Measurements from ENCODE around the gene ADGRD1. TPM values are rescaled to one million over a fixed set of nuclear protein-coding genes. Genes with fewer than 3 reads are reported as not detected.
"Not testable (repeated sequence)": the region's sequence is repeated elsewhere in the genome, so short reads cannot be mapped to it uniquely, and the experiment has no call there.

ADGRD1 gene
- total RNA-seq, 4 donors from 2014 or later = 28.2 to 52.4 (median 41.8) TPM

DNA sequence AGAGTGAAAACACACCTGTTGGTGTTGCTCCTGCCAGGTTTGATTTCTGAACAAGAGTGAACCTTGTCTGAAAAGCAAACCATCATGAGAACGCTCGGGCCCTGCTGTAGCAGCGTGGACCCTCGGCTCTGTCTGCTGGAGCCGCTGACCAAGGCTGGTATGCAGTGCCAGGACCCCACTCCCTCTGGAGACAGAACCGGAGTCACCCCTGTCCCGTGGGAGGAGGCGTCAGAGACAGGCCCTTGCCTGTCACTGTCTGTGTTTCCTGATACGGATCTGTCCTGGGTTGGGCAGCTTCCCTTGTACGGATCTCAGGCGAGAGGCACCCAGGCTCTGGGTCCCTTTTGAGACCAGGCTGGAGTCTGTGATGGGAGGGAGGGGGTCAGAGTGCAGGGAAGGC, 111.6 kb downstream of the ADGRD1 start:
- H3K27ac ChIP-seq (replicated peaks in 1 of 4) = no peak overlapping the region
- peaks cover 21 to 42% (median 33%) of the 10 kb centered on the region in 4 donors for H3K4me1 ChIP-seq
- intact Hi-C loops (cut with DNase I) = no loop called here
- no peaks in the 10 kb centered on the region for H3K9me3 ChIP-seq
- no peaks in the 10 kb centered on the region for H3K36me3 ChIP-seq
- no peak overlapping the region for H3K4me3 ChIP-seq
- no peak for DNase-seq (ENCODE audit: extremely low spot score)
- no peaks in the 10 kb centered on the region for H3K27me3 ChIP-seq
- WGBS = 79% methylated on average over 11 of the region's 11 CpGs
- TF ChIP-seq, protein P1, sequence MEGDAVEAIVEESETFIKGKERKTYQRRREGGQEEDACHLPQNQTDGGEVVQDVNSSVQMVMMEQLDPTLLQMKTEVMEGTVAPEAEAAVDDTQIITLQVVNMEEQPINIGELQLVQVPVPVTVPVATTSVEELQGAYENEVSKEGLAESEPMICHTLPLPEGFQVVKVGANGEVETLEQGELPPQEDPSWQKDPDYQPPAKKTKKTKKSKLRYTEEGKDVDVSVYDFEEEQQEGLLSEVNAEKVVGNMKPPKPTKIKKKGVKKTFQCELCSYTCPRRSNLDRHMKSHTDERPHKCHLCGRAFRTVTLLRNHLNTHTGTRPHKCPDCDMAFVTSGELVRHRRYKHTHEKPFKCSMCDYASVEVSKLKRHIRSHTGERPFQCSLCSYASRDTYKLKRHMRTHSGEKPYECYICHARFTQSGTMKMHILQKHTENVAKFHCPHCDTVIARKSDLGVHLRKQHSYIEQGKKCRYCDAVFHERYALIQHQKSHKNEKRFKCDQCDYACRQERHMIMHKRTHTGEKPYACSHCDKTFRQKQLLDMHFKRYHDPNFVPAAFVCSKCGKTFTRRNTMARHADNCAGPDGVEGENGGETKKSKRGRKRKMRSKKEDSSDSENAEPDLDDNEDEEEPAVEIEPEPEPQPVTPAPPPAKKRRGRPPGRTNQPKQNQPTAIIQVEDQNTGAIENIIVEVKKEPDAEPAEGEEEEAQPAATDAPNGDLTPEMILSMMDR (IDR thresholded peaks at IDR 0.05) = no peak
- TF ChIP-seq EP300 (IDR thresholded peaks at IDR 0.05) (no peak), POLR2AphosphoS5 (IDR thresholded peaks at IDR 0.05) (no peak), POLR2A (IDR thresholded peaks at IDR 0.05; ENCODE audit: low read depth) (no peak)

DNA sequence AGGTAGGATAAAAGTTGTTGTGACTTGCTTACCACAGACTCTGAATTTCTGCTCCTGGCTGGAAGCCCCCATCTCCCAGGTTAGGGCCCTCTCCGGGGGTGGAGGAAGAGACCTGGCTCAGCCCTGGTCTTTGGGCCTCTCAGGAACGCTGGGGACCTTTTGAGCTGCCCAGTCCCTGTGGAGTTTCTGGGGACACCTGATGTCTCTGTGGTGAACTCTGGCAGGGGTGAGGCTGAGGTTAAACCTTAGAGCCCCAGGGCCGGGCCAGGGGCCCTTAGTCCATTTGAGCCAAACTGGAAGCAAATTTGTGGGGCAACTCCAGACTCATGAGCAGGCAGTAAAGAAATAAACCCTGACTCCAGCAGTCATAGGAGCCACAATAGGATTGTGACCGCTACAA, 112.1 kb downstream of the ADGRD1 start:
- no peaks in the 10 kb centered on the region for H3K36me3 ChIP-seq
- no peak for TF ChIP-seq EP300 (IDR thresholded peaks at IDR 0.05)
- TF ChIP-seq POLR2AphosphoS5 (IDR thresholded peaks at IDR 0.05) = no peak
- TF ChIP-seq, protein P1 (IDR thresholded peaks at IDR 0.05) = no peak
- TF ChIP-seq POLR2A (IDR thresholded peaks at IDR 0.05; ENCODE audit: low read depth) = no peak
- no peak overlapping the region for H3K4me3 ChIP-seq
- H3K4me1 ChIP-seq = peaks cover 21 to 42% (median 33%) of the 10 kb centered on the region in 4 donors
- no peaks in the 10 kb centered on the region for H3K9me3 ChIP-seq
- intact Hi-C loops (cut with DNase I) = no loop called here
- 89% methylated on average over 4 of the region's 4 CpGs for WGBS
- H3K27me3 ChIP-seq = no peaks in the 10 kb centered on the region
- DNase-seq (ENCODE audit: extremely low spot score) = no peak
- H3K27ac ChIP-seq (replicated peaks in 1 of 4) = no peak overlapping the region

DNA sequence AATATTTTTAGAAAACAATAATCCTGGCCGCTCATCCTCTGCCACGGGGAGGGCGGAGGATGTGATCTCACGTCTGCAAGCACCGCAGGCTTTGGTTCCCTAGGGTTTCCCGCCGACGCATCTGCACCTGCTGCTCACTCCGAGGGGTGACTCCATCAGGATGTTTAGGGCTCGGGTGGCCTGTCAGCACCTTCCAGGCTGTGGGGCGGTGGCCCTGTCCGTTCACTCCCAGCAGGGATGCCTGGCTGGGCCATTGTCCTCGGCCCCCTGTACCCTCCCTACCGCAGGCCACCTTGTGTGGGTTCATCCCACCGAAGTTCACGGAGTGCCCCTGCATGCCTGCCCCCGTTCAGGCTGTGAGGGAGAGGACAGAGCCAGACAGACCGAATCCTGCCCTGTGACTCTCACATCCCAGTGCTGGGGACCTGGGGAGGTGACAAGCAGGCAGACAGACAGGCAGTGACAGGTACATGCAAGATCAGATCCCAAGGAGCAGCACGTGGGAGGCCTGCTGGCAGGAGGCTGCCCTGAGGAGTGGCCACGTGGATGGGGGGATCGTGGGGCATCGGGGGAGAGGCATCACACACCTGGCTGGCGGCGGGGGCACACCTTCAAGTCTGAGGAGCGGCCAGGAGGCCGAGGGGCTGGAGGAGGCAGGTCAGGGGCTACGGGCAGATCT, 112.6 kb downstream of the ADGRD1 start:
- no peaks in the 10 kb centered on the region for H3K36me3 ChIP-seq
- intact Hi-C loops (cut with DNase I) = no loop called here
- H3K4me3 ChIP-seq = no peak overlapping the region
- no peaks in the 10 kb centered on the region for H3K9me3 ChIP-seq
- no peak for DNase-seq (ENCODE audit: extremely low spot score)
- peak overlapping the region in 1 of 4 donors; percentile 59 for H3K27ac ChIP-seq (replicated peaks in 1 of 4)
- no peak for TF ChIP-seq POLR2A (IDR thresholded peaks at IDR 0.05; ENCODE audit: low read depth)
- H3K27me3 ChIP-seq = no peaks in the 10 kb centered on the region
- peaks cover 21 to 42% (median 33%) of the 10 kb centered on the region in 4 donors for H3K4me1 ChIP-seq
- 85% methylated on average over 20 of the region's 27 CpGs for WGBS

DNA sequence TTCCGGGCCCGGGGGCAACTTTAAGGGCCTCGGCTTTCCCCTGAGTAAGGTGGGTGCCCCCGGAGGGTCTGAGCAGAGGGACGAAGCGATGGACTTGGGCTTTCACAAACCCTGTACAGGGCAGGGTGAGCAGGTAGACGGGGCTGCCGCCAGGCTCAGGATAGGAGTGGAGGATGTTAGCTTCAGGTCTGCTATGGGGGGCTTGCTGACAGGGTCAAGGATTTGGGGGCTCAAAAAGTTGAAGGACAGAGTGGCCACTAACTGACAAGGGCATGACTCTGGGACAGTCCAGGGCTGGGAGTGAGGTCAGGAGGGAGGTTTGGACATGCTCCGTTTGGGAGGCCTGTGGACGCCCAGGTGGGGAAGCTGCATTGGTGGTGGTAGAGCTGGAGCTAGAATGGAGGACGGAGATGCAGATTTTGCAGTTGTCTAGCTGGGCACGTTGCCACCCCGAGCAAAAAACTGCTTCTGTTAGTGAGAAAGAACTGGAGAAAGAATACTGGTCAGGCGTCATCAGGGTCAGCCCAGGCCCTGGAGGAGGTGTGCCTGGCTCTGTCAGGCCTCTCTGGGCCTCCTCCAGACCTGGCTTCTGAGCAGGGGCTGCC, 113.3 kb downstream of the ADGRD1 start:
- peaks cover 21 to 42% (median 33%) of the 10 kb centered on the region in 4 donors for H3K4me1 ChIP-seq
- intact Hi-C loops (cut with DNase I) = no loop called here
- H3K36me3 ChIP-seq = no peaks in the 10 kb centered on the region
- H3K4me3 ChIP-seq = no peak overlapping the region
- no peak for DNase-seq (ENCODE audit: extremely low spot score)
- H3K9me3 ChIP-seq = no peaks in the 10 kb centered on the region
- H3K27me3 ChIP-seq = no peaks in the 10 kb centered on the region
- TF ChIP-seq POLR2A (IDR thresholded peaks at IDR 0.05; ENCODE audit: low read depth) (no peak), POLR2AphosphoS5 (IDR thresholded peaks at IDR 0.05) (no peak), EP300 (IDR thresholded peaks at IDR 0.05) (no peak)
- TF ChIP-seq, protein P1 (IDR thresholded peaks at IDR 0.05) = no peak
- WGBS = 78% methylated on average over 14 of the region's 14 CpGs
- H3K27ac ChIP-seq (replicated peaks in 1 of 4) = peak overlapping the region in 1 of 4 donors; percentile 59

GRCh38 chr12:131067981-131068851, 114.5 kb downstream of the ADGRD1 start:
- no peaks in the 10 kb centered on the region for H3K27me3 ChIP-seq
- peaks cover 21 to 42% (median 33%) of the 10 kb centered on the region in 4 donors for H3K4me1 ChIP-seq
- H3K27ac ChIP-seq (replicated peaks in 1 of 4) = peak overlapping the region; percentile 49 to 68 (median 58)
- DNase-seq (ENCODE audit: extremely low spot score) = no peak
- no peaks in the 10 kb centered on the region for H3K36me3 ChIP-seq
- intact Hi-C loops (cut with DNase I) = no loop called here
- TF ChIP-seq POLR2AphosphoS5 (IDR thresholded peaks at IDR 0.05) (no peak), POLR2A (IDR thresholded peaks at IDR 0.05; ENCODE audit: low read depth) (no peak), EP300 (IDR thresholded peaks at IDR 0.05) (no peak)
- TF ChIP-seq, protein P1 (IDR thresholded peaks at IDR 0.05) = no peak
- 72% methylated on average over 8 of the region's 12 CpGs for WGBS
- H3K9me3 ChIP-seq = no peaks in the 10 kb centered on the region
- H3K4me3 ChIP-seq = no peak overlapping the region

DNA sequence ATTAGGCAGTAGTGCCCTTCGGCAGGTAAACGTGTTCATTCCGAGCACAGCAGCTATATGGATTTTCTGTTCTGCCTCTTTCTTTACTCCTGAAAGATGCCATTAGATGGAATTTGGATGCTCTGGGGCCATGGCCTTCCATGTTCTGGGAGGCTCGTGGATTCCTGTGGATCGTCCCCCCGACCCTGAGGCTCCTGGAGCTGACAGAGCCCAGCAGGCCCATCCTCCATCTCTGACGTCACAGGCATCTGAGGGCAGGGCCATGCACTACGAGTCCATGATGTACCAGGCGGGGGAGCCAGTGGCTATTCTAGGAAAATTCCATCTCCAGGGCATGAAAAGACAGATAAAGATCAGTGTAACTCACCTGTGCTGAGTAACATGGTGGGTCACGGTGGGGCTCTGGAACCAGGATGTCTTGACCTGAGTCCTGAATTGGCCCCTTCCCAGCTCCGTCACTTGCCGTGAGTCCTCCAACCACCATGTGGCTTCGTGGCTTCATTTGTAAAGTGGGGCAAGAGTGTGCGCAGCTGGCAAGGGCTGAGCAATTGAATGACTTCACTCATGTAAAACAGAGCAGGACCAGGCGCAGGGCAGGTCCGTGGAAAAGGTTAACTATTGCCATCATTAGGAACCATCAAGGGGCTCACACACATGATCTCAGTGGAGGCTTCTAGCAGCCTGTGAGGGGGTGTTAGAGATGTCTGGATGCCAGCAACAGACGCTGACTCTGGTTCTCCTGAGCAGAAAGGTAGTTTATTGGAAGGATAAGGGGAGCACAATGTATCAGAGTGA, 115.4 kb downstream of the ADGRD1 start:
- H3K4me3 ChIP-seq; intact Hi-C loops (cut with DNase I); DNase-seq (ENCODE audit: extremely low spot score); H3K9me3 ChIP-seq; H3K36me3 ChIP-seq; H3K27me3 ChIP-seq: not testable (repeated sequence)
- H3K27ac ChIP-seq (replicated peaks in 1 of 4) = peak overlapping the region; percentile 49 to 68 (median 58)
- WGBS = 39% methylated on average over 13 of the region's 17 CpGs
- H3K4me1 ChIP-seq = peaks cover 23 to 38% (median 34%) of the 10 kb centered on the region in 4 donors

Data from esophagus muscularis mucosa (tissue), 4 donors.